K562 (cell line): ENCODE data around the gene ADGRA1. TPM values are rescaled to one million over a fixed set of nuclear protein-coding genes. Genes with fewer than 3 reads are reported as not detected.

Source experiments
- ATAC-seq: fragments of 200-7000 bp; cut with Tn5 transposase; 3 replicates; pipeline ENCODE4 v1.9.1; 2020; ENCODE audit warnings: moderate library complexity
- BruUV-seq: library from RNA; stranded (reverse); fragments of 400-500 nt; replicated peaks from 2 replicates; lab custom pipeline; 2021; lab: Mats Ljungman, UMichigan
- CTCF ChIA-PET: fragments of 300-600 bp; formaldehyde crosslinking; extraction: SDS; loops from one replicate; lab custom pipeline; 2021; ENCODE audit warnings: low intra/inter-chr PET ratio; lab: Yijun Ruan, JAX
- POLR2A ChIA-PET: fragments of 300-600, 350-650 bp; sonication (Branson Sonifier 250); formaldehyde crosslinking; extraction: SDS; loops from one replicate; lab custom pipeline; 2021; ENCODE audit warnings: antibody characterized with exemption, inconsistent platforms; lab: Yijun Ruan, JAX
- DNase-seq, 4 experiments: peaks; one replicate each; pipeline versions ENCODE4 v3.0.0 to v3.0.0-alpha.2; 2011 to 2018; ENCODE audit warnings: low spot score in 3 of 4, mixed read lengths in 3 of 4; ENCODE audit errors: extremely low read depth in 1 of 4
- FAIRE-seq: peaks from 2 replicates; lab custom pipeline; 2011; peaks lifted over from hg19 to GRCh38; lab: Jason Lieb, UNC
- H2AFZ ChIP-seq: 2 replicates; pipeline ENCODE4 v1.6.0; 2011; ENCODE audit warnings: low read depth, low read length, control low read depth, inconsistent platforms
- H3K27ac ChIP-seq: fragments of 200-600 bp; 3 replicates; pipeline ENCODE4 v1.8.0; 2011; ENCODE audit warnings: low read depth, mild to moderate bottlenecking, control low read depth, inconsistent platforms, low read length, moderate library complexity, mixed read lengths; ENCODE audit errors: extremely low read depth
- H3K27me3 ChIP-seq, 2 experiments: fragments of 300-600 bp in 1 of 2; 2 replicates in 1 of 2; 3 replicates in 1 of 2; pipeline versions ENCODE4 v1.6.0 to v1.8.0; 2011; ENCODE audit warnings: inconsistent platforms in 2 of 2, low read length in 2 of 2, mild to moderate bottlenecking in 1 of 2, mixed read lengths in 1 of 2, moderate library complexity in 1 of 2; ENCODE audit not compliant: control insufficient read depth in 2 of 2, insufficient read depth in 2 of 2
- H3K36me3 ChIP-seq: fragments of 300-600 bp; 3 replicates; pipeline ENCODE4 v1.8.0; 2011; ENCODE audit warnings: mild to moderate bottlenecking, low read length, inconsistent platforms; ENCODE audit not compliant: control insufficient read depth, insufficient read depth
- H3K4me1 ChIP-seq, 2 experiments: fragments of 200-600 bp in 1 of 2; replicated peaks in 1 of 2; 2 replicates in 1 of 2; 3 replicates in 1 of 2; pipeline versions ENCODE4 v1.5.1 to v1.8.0; 2011; ENCODE audit warnings: inconsistent platforms in 2 of 2, low read length in 2 of 2, mild to moderate bottlenecking in 1 of 2, mixed read lengths in 1 of 2, moderate library complexity in 1 of 2; ENCODE audit not compliant: control insufficient read depth in 2 of 2, insufficient read depth in 2 of 2
- H3K4me2 ChIP-seq: 2 replicates; pipeline ENCODE4 v1.6.1; 2011; ENCODE audit warnings: low read length, control low read depth, inconsistent platforms, mixed read lengths; ENCODE audit not compliant: insufficient read depth
- H3K4me3 ChIP-seq: fragments of 200-600 bp; sonication (generic), shearing (Covaris generic); 2 replicates; pipeline ENCODE4 v1.5.1; 2016; ENCODE audit warnings: control low read depth, inconsistent platforms
- H3K79me2 ChIP-seq: fragments of 200-600 bp; 3 replicates; pipeline ENCODE4 v1.8.0; 2011; ENCODE audit warnings: low read length, inconsistent platforms; ENCODE audit not compliant: control insufficient read depth, insufficient read depth
- H3K9ac ChIP-seq, 2 experiments: 2 replicates each; pipeline versions ENCODE4 v1.6.0 to v1.6.1; 2011; ENCODE audit warnings: low read depth in 2 of 2, low read length in 2 of 2, control low read depth in 1 of 2, inconsistent platforms in 1 of 2, mild to moderate bottlenecking in 1 of 2, mixed read lengths in 1 of 2; ENCODE audit not compliant: insufficient read depth in 1 of 2
- H3K9me1 ChIP-seq: one replicate; pipeline ENCODE4 v1.6.0; 2011; ENCODE audit warnings: inconsistent platforms, mild to moderate bottlenecking, low read length, moderate library complexity; ENCODE audit not compliant: control insufficient read depth, insufficient read depth
- H3K9me3 ChIP-seq: replicated peaks from 2 replicates; pipeline ENCODE4 v1.5.1; 2011; ENCODE audit warnings: low read depth, low read length, inconsistent platforms; ENCODE audit not compliant: control insufficient read depth, insufficient read depth
- H4K20me1 ChIP-seq: replicated peaks from 2 replicates; pipeline ENCODE4 v1.6.1; 2011; ENCODE audit warnings: low read length, inconsistent platforms, mixed read lengths; ENCODE audit not compliant: control insufficient read depth, insufficient read depth
- EWSR1 ChIP-seq: fragments of 450-650 bp; IDR thresholded peaks from 2 replicates; pipeline ENCODE4 v1.6.1; 2018; ENCODE audit warnings: borderline replicate concordance, mild to moderate bottlenecking, low read depth, moderate library complexity; ENCODE audit not compliant: partially characterized antibody
- GATAD2A ChIP-seq: fragments of 450-650 bp; IDR thresholded peaks from 2 replicates; pipeline ENCODE4 v1.6.1; 2017
- PML ChIP-seq: IDR thresholded peaks from 2 replicates; pipeline ENCODE4 v1.6.1; 2012; ENCODE audit warnings: low read length, inconsistent platforms
- PRPF4 ChIP-seq: fragments of 200-400 bp; formaldehyde crosslinking; IDR thresholded peaks from one replicate; pipeline ENCODE4 v1.6.1; 2017; ENCODE audit warnings: low read length, low read depth, mild to moderate bottlenecking; ENCODE audit not compliant: insufficient read depth, poor library complexity, severe bottlenecking
- SNRNP70 ChIP-seq: fragments of 200-400 bp; formaldehyde crosslinking; optimal IDR thresholded peaks from 2 replicates; pipeline ENCODE3; 2017; ENCODE audit warnings: low read depth, low read length
- SREBF2 ChIP-seq: sonication (generic); formaldehyde crosslinking; IDR thresholded peaks from 2 replicates; pipeline ENCODE4 v1.4.0; 2020; ENCODE audit warnings: mild to moderate bottlenecking, missing genetic modification reagents
- TAF7 ChIP-seq: fragments of 450-650 bp; IDR thresholded peaks from 2 replicates; pipeline ENCODE4 v1.6.1; 2016; ENCODE audit warnings: missing genetic modification characterization, missing compliant biosample characterization
- TRIM24 ChIP-seq, 2 experiments: fragments of 450-650 bp; IDR thresholded peaks; 2 replicates each; pipeline ENCODE4 v1.6.1; 2016
- U2AF2 ChIP-seq: fragments of 200-400 bp; formaldehyde crosslinking; optimal IDR thresholded peaks from 2 replicates; pipeline ENCODE3; 2017; ENCODE audit warnings: low read depth, mild to moderate bottlenecking, low read length
- ZNF197 ChIP-seq: fragments of 200-800 bp; sonication (Bioruptor generic); IDR thresholded peaks from 2 replicates; pipeline ENCODE4 v1.6.1; 2016; ENCODE audit warnings: low read depth, missing genetic modification characterization, missing compliant biosample characterization
- ZNF668 ChIP-seq: fragments of 250-450 bp; sonication (Bioruptor Pico); IDR thresholded peaks from 2 replicates; pipeline ENCODE4 v1.8.0; 2022; ENCODE audit warnings: mild to moderate bottlenecking, inconsistent platforms
- ZNF717 ChIP-seq: fragments of 250-450 bp; sonication (Bioruptor Pico); IDR thresholded peaks from 2 replicates; pipeline ENCODE4 v1.5.0; 2021
- WGBS: fragments of 100-300 bp; shearing (Covaris generic); methylation state at CpG from one replicate; pipeline ENCODE4 v1.1.6; 2016; ENCODE audit warnings: low coverage, mixed read lengths; ENCODE audit not compliant: insufficient coverage; ENCODE audit errors: missing lambda C conversion rate; 5-methylcytosine and 5-hydroxymethylcytosine counted together
- in situ Hi-C: fragments of 300-500 bp; cut with MboI; formaldehyde crosslinking; loops from 4 replicates; pipeline ENCODE4 v1.15.0; 2018; ENCODE audit warnings: inconsistent platforms, mixed read lengths
- intact Hi-C: fragments of 100-400 bp; cut with micrococcal nuclease; formaldehyde crosslinking; loops from 2 replicates; pipeline ENCODE4 v1.14.2; 2022
- polyA plus RNA-seq, 8 experiments: library from polyadenylated mRNA; depleted of rRNA in 4 of 8; stranded (reverse) in 5 of 8; unstranded in 3 of 8; fragments of >200 nt; fragmentation: Nextera tagmentation in 2 of 8; fragmentation: Illumina TruSeq in 1 of 8; extraction: Ambion mirVana in 2 of 8; extraction: Trizol in 1 of 8; gene quantifications; 2 replicates each; pipeline versions ENCODE4 v1.2.1 to v1.2.3, GENCODE V29; 2011 to 2014; ENCODE audit warnings: inconsistent platforms in 1 of 8, missing spikeins in 1 of 8
- total RNA-seq, 7 experiments: library from RNA; depleted of rRNA in 6 of 7; stranded (reverse); fragments of >200 nt in 6 of 7; fragmentation: Illumina TruSeq in 2 of 7; extraction: Trizol in 2 of 7; gene quantifications; 2 replicates each; pipeline versions ENCODE4 v1.2.1 to v1.2.3, GENCODE V29; 2011 to 2021; ENCODE audit warnings: low replicate concordance in 1 of 7
- TF ChIP-seq, protein P1 (sequence below): fragments of 450-650 bp; IDR thresholded peaks from 2 replicates; pipeline ENCODE4 v1.7.1; 2018; ENCODE audit warnings: mild to moderate bottlenecking, low read depth; ENCODE audit not compliant: partially characterized antibody
- TF ChIP-seq, protein P2 (sequence below): sonication (generic); formaldehyde crosslinking; IDR thresholded peaks from 2 replicates; pipeline ENCODE4 v1.8.0; 2023; ENCODE audit warnings: missing genetic modification reagents, mild to moderate bottlenecking, borderline replicate concordance
- TF ChIP-seq, protein P3 (sequence below): sonication (generic); formaldehyde crosslinking; IDR thresholded peaks from 2 replicates; pipeline ENCODE4 v1.8.1; 2023; ENCODE audit warnings: mild to moderate bottlenecking, missing genetic modification reagents

The ADGRA1 gene
- total and polyA plus RNA-seq, 9 of the 15 experiments (the other 6 are each of a cell fraction or from before 2014, with no cell fraction given): not detected

DNA sequence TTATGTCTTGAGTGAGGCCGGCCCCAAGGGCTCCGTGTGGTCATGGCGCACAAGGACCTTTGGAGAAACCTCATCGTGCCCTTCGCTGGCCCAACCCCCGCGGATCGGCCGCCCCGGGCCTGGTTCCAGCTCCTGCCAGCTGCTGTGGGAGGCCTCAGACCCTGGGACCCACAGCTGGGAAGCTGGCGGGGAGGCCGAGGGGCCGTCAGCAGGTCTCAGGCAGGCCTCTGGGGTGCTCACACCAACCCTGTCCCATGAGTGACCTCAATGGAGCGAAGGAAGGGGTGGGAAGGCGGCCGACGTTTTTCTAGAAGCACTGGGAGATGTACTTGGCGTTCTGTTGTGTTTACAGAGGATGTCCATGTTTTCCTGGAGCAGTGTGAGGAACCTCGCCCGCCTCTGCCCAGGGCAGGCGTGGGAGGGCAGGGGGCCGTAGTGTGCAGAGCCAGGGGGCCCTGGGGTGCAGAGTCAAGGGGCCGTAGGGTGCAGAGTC, 18.6 kb upstream of the ADGRA1 start:
- Histone ChIP-seq H3K79me2 (no peaks in the 10 kb centered on the region), H3K27ac (no peak overlapping the region), H3K9me3 (no peaks in the 10 kb centered on the region), H3K27me3 (peaks cover 4 to 25% of the 10 kb centered on the region in 2 experiments; a peak in 3 of 5 replicates), H2AFZ (no peak overlapping the region), H3K4me1 (no peaks in the 10 kb centered on the region; a peak in 1 of 5 replicates), H3K9me1 (no peaks in the 10 kb centered on the region), H3K36me3 (no peaks in the 10 kb centered on the region), H3K4me3 (no peak overlapping the region), H4K20me1 (no peaks in the 10 kb centered on the region), H3K4me2 (no peak overlapping the region), H3K9ac (no peak overlapping the region)
- ATAC-seq (no peak), DNase-seq (no peak), FAIRE-seq (no peak)
- no TSS peak for BruUV-seq
- 0% methylated on average over 15 of the region's 23 CpGs for WGBS
- intact Hi-C loops: no loop called here
- CTCF ChIA-PET: no interaction called here
- in situ Hi-C loops: no loop called here
- POLR2A ChIA-PET: interaction anchor here (0.5 to 0.7 kb wide), 2 partner anchors 25 to 875 kb away, joined by 3 to 4 read pairs; no protein-coding TSS in a partner anchor
- TF ChIP-seq SNRNP70: no peak
- TF ChIP-seq PML: no peak
- TF ChIP-seq PRPF4: no peak
- no peak for TF ChIP-seq ZNF668 (CRISPR knock-in tag)
- no peak for TF ChIP-seq SREBF2 (CRISPR knock-in tag)
- TF ChIP-seq, protein P1, sequence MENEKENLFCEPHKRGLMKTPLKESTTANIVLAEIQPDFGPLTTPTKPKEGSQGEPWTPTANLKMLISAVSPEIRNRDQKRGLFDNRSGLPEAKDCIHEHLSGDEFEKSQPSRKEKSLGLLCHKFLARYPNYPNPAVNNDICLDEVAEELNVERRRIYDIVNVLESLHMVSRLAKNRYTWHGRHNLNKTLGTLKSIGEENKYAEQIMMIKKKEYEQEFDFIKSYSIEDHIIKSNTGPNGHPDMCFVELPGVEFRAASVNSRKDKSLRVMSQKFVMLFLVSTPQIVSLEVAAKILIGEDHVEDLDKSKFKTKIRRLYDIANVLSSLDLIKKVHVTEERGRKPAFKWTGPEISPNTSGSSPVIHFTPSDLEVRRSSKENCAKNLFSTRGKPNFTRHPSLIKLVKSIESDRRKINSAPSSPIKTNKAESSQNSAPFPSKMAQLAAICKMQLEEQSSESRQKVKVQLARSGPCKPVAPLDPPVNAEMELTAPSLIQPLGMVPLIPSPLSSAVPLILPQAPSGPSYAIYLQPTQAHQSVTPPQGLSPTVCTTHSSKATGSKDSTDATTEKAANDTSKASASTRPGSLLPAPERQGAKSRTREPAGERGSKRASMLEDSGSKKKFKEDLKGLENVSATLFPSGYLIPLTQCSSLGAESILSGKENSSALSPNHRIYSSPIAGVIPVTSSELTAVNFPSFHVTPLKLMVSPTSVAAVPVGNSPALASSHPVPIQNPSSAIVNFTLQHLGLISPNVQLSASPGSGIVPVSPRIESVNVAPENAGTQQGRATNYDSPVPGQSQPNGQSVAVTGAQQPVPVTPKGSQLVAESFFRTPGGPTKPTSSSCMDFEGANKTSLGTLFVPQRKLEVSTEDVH: no peak
- TF ChIP-seq U2AF2: no peak
- no peak for TF ChIP-seq GATAD2A
- no peak for TF ChIP-seq TAF7
- TF ChIP-seq, protein P2, sequence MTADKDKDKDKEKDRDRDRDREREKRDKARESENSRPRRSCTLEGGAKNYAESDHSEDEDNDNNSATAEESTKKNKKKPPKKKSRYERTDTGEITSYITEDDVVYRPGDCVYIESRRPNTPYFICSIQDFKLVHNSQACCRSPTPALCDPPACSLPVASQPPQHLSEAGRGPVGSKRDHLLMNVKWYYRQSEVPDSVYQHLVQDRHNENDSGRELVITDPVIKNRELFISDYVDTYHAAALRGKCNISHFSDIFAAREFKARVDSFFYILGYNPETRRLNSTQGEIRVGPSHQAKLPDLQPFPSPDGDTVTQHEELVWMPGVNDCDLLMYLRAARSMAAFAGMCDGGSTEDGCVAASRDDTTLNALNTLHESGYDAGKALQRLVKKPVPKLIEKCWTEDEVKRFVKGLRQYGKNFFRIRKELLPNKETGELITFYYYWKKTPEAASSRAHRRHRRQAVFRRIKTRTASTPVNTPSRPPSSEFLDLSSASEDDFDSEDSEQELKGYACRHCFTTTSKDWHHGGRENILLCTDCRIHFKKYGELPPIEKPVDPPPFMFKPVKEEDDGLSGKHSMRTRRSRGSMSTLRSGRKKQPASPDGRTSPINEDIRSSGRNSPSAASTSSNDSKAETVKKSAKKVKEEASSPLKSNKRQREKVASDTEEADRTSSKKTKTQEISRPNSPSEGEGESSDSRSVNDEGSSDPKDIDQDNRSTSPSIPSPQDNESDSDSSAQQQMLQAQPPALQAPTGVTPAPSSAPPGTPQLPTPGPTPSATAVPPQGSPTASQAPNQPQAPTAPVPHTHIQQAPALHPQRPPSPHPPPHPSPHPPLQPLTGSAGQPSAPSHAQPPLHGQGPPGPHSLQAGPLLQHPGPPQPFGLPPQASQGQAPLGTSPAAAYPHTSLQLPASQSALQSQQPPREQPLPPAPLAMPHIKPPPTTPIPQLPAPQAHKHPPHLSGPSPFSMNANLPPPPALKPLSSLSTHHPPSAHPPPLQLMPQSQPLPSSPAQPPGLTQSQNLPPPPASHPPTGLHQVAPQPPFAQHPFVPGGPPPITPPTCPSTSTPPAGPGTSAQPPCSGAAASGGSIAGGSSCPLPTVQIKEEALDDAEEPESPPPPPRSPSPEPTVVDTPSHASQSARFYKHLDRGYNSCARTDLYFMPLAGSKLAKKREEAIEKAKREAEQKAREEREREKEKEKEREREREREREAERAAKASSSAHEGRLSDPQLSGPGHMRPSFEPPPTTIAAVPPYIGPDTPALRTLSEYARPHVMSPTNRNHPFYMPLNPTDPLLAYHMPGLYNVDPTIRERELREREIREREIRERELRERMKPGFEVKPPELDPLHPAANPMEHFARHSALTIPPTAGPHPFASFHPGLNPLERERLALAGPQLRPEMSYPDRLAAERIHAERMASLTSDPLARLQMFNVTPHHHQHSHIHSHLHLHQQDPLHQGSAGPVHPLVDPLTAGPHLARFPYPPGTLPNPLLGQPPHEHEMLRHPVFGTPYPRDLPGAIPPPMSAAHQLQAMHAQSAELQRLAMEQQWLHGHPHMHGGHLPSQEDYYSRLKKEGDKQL (CRISPR knock-in tag): no peak
- TF ChIP-seq, protein P3, sequence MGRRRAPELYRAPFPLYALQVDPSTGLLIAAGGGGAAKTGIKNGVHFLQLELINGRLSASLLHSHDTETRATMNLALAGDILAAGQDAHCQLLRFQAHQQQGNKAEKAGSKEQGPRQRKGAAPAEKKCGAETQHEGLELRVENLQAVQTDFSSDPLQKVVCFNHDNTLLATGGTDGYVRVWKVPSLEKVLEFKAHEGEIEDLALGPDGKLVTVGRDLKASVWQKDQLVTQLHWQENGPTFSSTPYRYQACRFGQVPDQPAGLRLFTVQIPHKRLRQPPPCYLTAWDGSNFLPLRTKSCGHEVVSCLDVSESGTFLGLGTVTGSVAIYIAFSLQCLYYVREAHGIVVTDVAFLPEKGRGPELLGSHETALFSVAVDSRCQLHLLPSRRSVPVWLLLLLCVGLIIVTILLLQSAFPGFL (CRISPR knock-in tag): no peak
- no peak for TF ChIP-seq EWSR1
- no peak for TF ChIP-seq ZNF717
- TF ChIP-seq TRIM24 (IDR thresholded peaks at IDR 0.05): no peak
- no peak for TF ChIP-seq ZNF197 (CRISPR knock-in tag)
